IPS-NIHi7 (cell line): Measurements from ENCODE around the gene NR1H2.

Experiments
- DNase-seq: peaks from one replicate; pipeline ENCODE4 v3.0.0; 2012; ENCODE audit warnings: mixed read lengths; ENCODE audit errors: extremely low spot score

NR1H2 gene

DNA sequence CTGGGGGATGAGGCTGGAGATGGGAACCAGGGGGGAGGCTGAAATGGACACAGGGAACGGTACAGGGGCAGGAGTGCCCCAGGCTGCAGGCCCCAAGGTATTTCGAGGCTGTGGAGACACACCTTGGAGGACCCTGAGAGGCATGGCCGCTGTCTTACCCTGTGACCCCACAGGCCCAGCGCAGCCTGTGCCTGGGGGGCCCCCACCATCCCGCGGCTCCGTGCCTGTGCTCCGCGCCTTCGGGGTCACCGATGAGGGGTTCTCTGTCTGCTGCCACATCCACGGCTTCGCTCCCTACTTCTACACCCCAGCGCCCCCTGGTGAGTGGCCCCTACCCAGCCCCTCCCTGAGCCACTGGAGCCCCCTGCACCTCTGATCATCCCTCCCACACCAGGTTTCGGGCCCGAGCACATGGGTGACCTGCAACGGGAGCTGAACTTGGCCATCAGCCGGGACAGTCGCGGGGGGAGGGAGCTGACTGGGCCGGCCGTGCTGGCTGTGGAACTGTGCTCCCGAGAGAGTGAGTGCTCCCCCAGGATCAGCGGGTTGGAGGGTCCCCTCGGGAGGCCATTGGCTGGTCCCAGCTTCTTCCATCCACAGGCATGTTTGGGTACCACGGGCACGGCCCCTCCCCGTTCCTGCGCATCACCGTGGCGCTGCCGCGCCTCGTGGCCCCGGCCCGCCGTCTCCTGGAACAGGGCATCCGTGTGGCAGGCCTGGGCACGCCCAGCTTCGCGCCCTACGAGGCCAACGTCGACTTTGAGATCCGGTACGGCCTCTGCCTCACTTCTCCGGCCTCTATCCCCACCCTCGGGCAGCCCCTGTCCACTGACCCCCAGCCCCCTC, 25.6 kb downstream of the NR1H2 start:
- no peak for DNase-seq

DNA sequence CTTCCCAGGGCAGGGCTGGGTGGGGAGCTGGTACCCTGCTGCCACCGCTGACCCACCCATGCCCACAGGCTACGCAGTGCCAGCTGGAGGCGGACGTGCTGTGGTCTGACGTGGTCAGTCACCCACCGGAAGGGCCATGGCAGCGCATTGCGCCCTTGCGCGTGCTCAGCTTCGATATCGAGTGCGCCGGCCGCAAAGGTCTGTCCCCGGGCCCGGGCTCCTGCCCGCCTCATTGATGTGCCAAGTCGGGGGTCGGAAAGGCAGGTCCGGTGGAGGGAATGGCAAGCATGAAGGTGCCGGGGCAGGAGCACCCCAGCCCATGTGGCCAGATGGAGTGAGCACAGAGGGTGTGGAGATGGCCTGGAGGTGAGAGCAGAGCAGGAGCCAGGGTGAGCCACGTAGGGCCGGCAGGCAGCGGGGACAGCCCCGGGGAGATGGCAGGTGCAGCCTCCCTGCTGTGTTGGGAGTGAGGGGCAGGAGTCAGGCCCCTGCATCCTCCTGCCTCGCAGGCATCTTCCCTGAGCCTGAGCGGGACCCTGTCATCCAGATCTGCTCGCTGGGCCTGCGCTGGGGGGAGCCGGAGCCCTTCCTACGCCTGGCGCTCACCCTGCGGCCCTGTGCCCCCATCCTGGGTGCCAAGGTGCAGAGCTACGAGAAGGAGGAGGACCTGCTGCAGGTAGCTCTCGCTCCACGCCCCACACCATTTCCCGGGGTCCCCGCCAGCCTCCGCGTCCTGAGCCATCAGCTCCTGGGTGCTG, 26.5 kb downstream of the NR1H2 start:
- DNase-seq, result no peak

DNA sequence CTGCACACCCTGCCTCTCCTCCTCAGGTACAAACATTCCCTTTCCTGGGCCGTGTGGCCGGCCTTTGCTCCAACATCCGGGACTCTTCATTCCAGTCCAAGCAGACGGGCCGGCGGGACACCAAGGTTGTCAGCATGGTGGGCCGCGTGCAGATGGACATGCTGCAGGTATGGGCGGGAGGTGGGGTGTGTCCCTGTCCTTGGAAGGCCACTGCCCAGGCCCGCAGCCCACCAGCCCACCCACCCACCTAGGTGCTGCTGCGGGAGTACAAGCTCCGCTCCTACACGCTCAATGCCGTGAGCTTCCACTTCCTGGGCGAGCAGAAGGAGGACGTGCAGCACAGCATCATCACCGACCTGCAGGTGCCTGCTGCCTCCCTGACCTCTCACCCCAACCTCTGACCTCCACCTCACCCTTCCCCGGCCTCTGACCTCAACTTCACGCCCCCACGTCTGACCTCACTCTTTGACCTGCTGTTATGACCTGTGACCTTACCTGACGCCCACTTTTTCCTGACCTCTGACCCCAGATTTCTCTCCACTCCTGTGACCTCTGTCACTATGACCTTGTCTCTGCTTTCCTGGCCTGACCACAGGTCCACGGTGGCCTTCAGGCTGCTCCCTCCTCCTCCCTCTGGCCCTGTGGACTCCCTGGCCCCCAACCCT, 30.0 kb downstream of the NR1H2 start:
- DNase-seq, result no peak

DNA sequence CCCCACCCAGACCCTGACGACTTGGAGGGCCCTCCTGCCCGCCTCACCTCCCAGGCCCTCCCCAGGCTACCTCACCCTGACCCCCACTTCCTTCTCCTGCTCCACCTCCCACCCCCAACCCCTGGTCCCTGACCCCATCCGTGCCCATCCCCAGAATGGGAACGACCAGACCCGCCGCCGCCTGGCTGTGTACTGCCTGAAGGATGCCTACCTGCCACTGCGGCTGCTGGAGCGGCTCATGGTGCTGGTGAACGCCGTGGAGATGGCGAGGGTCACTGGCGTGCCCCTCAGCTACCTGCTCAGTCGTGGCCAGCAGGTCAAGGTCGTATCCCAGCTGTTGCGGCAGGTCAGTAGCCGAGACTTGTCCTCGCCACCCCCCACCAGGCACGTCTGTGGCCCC, 30.6 kb downstream of the NR1H2 start:
- no peak for DNase-seq

DNA sequence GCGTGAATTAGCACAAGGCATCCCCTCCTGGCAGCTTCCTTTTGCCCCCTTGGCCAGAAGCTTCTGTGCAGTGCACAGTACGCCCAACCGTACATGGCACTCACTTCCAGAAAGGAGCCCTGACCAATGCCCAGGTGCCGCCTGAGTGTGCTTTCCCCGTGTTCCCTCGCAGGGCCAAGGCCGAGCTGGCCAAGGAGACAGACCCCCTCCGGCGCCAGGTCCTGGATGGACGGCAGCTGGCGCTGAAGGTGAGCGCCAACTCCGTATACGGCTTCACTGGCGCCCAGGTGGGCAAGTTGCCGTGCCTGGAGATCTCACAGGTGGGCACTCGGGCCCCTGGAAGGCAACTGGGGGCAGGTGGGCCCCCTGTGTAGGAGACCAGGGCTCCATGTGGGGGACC, 33.1 kb downstream of the NR1H2 start:
- no peak for DNase-seq

DNA sequence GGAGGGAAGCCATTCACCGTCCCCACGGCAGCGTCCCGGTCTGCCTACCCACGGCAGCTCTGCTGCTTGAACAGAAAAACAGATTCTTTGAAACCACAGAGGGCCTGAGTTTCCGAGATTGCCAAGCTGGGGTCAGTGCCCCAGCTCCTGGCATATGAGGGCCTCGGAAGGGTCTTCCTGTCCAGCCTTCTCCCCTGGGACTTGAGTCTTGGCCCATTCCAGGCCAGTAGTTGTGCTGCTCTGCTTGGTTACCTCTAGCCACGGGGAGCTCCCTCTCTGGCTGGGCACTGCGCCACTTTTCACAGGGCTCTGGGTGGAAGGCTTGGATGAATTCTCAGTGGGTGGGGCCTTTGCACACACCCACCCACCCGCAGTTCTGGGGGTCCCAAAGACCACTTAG, 33.9 kb downstream of the NR1H2 start:
- DNase-seq, result no peak

DNA sequence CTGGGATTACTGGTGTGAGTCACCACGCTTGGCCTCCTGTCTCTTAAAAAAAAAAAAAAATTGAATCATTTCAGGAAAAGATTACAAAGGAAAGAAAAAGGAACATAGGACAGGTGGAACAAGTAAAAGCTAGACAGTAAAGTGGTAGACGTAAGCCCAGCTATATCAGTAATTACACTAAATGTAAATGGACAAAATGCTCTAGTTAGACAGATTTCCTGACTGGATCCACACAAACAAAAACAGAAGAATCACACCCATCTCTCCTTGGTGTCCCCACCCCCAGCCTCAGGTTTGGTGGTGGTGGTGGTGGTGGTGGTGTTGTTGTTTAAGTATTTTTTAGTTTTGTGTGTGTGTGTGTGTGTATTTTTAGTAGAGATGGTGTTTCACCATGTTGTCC, 36.2 kb downstream of the NR1H2 start:
- no peak for DNase-seq

DNA sequence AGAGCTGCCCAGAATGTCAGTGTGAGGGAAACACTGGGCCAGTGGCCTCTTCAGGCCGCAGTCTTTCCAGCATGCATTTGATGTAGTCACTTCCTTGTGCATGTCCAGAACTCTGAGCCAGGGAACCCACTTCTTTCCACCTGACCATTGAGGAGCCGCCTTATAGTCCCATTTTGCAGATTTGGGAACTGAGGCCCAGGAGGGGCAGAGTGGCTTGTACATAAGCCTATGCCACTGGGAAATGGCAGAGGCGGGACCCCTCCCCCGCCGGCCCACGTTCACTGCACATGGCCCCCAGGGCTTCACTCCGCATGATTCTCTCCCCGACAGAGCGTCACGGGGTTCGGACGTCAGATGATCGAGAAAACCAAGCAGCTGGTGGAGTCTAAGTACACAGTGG, 36.8 kb downstream of the NR1H2 start:
- DNase-seq, result no peak

DNA sequence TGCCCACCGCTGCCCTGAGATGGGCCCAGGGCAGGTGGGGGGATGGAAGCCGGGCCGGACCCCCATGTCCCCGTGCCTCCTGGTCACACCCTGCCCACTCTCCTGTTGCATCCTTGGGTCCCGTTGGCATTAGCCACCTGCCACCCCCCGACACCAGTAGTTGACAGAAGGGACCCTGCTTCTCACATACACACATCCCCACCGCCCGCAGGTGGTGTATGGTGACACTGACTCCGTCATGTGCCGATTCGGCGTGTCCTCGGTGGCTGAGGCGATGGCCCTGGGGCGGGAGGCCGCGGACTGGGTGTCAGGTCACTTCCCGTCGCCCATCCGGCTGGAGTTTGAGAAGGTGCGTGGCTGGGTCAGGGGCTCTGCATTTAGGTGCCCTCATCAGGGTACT, 37.3 kb downstream of the NR1H2 start:
- DNase-seq, result no peak

DNA sequence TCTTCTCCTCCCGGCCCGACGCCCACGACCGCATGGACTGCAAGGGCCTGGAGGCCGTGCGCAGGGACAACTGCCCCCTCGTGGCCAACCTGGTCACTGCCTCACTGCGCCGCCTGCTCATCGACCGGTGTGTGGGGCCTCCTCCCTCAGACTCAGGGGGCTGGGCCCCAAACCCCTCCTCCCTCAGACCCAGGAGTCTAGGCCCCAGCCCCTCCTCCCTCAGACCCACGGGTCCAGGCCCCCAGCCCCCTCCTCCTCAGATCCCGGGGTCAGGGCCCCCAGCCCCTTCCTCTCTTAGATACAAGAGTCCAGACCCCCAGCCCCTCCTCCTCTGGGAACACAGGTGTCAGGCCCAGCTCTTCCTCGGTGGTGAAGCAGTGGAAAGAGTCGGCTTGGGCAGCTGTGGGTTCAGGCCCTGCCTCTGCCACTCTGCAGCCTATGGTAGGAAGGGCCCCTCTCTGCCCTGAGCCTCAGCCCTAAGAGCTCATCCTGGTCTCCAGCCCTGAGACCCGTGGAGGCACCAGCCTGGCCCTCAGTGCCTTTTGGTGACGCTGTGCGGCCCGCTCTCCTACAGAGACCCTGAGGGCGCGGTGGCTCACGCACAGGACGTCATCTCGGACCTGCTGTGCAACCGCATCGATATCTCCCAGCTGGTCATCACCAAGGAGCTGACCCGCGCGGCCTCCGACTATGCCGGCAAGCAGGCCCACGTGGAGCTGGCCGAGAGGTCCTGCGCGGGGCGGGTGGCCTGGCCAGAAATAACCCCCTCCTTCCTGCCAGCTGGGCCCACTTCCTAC, 38.8 kb downstream of the NR1H2 start:
- DNase-seq, result peak; percentile 96

- no peak for DNase-seq
Measured at GRCh38 chr19:50415661-50416033, 39.4 kb downstream of the NR1H2 start.

DNA sequence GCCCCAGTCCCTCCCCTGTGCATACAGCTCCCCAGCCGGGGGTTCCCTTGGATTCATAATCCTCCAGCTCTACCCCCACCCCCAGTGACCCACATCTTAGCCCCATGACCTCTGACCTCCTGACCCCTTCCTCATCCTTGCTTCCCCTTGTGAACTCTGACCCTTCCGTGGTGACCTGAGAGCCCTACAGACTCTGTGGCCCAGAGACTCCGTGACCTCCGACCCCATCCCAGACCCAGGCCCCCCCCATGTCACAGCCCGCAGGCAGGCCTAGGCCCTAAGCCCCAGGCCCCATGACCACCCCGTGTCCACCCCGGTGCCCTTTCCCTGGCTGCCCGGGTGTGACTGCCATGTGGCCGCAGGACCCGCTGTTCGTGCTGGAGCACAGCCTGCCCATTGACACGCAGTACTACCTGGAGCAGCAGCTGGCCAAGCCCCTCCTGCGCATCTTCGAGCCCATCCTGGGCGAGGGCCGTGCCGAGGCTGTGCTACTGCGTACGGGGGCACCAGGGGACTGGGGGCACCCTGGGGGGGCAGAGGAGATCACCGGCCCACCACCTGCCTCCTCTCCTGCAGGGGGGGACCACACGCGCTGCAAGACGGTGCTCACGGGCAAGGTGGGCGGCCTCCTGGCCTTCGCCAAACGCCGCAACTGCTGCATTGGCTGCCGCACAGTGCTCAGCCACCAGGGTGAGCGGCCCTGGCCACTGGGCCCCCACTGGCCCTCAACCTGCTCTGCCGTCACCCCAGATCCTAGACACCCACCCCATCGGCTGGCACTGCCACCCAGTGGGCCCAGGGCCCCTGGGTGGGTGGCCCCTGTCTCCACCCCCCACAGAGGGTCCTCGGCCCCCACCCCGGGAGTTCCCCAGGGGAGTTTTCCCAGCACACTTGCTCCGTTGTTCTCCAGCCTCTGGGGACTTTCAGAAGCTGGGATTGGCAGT, 40.0 kb downstream of the NR1H2 start:
- DNase-seq, result no peak

- DNase-seq, result no peak
Measured at GRCh38 chr19:50417111-50418081, 41.1 kb downstream of the NR1H2 start.

DNA sequence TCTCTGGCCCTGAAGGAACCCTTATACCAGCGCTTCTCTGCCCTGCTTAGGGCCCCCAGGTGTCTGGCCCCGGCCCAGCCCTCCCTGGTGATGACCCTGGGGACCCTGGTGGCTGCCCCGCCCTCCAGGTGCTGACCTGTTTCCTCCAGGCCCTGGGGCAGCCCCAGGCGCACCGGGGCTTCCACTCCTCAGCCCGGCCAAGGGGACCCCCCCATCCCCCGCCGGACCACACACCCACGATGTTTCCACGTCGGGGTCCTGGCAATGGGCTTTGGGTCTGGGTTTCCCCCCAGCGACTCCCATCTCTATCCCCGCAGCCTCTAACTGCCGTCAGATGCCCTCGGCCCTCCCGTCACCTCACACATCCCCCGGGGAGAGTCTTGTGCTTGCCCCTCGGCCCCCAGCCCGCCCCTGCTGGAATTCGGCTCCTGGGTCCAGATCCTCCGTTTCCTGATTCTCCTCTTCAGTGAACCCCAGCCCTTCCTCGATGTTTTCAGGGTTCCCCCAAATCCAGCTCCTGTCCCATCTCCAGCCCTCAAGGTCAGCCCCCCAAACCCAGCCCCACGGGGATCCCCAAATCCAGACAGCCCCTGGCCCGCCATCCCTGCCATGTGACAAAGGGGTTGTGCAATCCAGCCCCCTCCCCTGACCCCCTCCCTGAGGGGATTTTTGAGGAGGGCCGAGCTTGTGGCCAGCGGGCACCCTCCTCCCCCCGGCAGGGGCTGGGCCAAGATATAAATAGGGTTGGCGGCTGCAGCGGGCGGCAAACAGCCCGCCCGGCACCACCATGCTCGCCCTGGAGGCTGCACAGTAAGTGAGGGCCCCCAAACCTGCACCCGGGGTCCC, 42.1 kb downstream of the NR1H2 start, which contains the start of gene SPIB:
TSS of gene SPIB (plus strand) at position 763 of the 846 bp plus-strand sequence. CDS start at position 788, 25 bp downstream.
- no peak for DNase-seq

- no peak for DNase-seq
Measured at GRCh38 chr19:50419022-50419579, 42.8 kb downstream of the NR1H2 start.

DNA sequence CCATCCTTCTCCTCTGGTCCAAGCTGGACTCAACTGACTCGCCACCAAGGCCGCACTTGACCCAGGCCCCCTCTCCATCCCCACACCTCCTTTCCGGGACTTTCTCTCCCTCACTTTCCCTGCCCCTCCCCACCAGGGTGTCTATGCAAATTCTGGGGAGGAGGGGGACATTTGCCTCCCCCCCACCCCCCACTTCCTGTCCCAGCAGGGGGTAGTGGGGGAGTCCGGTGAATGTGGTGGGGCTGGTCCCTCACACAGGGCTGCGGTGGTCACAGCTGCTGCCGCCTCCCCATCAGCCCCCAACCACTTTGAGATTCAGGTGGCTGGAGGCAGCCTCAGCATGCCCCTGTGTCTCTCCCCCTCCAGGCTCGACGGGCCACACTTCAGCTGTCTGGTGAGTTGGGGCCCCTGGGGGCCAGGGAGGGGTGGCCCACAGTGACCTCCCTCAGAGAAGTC, 43.4 kb downstream of the NR1H2 start:
- DNase-seq, result peak; percentile 61

DNA sequence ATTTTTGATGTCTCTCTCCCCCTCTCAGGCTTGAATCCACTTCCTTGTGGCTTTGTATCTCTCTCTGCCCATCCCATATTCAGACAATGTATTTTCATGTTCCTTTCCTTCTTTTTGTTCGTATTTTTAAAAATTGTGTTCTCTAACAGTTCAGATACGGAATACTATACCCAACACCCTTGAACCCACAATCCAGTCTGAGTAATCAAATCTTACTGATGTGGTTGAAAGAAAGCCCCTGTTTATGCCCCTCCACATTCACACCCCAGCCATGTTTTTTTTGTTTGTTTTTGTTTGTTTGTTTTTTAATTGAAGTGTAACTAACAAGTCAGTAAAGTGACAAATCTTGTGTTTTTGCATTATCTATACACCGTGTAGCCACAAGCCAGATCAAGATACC, 43.9 kb downstream of the NR1H2 start:
- no peak for DNase-seq

GRCh38 chr19:50420808-50421207, 44.6 kb downstream of the NR1H2 start:
- DNase-seq, result no peak
